ENCODE results near the gene SPATS2L. TPM values are rescaled to one million over a fixed set of nuclear protein-coding genes. Genes with fewer than 3 reads are reported as not detected.

Gene SPATS2L
- total RNA-seq, 1 experiment from 2014 or later, result 174 TPM

- no peaks in the 10 kb centered on the region for H3K27me3 ChIP-seq (ENCODE audit: low read length)
- POLR2A ChIA-PET (ENCODE audit: unreplicated experiment), result no interaction called here
- ATAC-seq (no peak), DNase-seq (no peak)
- no peaks in the 10 kb centered on the region for H4K20me1 ChIP-seq (ENCODE audit: low read length)
- no peak for TF ChIP-seq CTCF (conservative IDR thresholded peaks at IDR 0.05; ENCODE audit: low read depth, low read length)
- TF ChIP-seq EZH2phosphoT487 (IDR thresholded peaks at IDR 0.05; ENCODE audit: borderline replicate concordance, low read length), result no peak
- TF ChIP-seq EZH2 (IDR thresholded peaks at IDR 0.05; ENCODE audit: low read length, unreplicated experiment), result no peak
- H3K27ac ChIP-seq (ENCODE audit: low read length), result no peak overlapping the region
- H3F3A ChIP-seq (ENCODE audit: low read length, unreplicated experiment), result peaks cover 2% of the 10 kb centered on the region
- H3K9me2 ChIP-seq (replicated peaks; ENCODE audit: low read length), result no peaks in the 10 kb centered on the region
- no peak overlapping the region for H3K9ac ChIP-seq (ENCODE audit: low read length)
- peaks cover 51% of the 10 kb centered on the region for H3K36me3 ChIP-seq (ENCODE audit: low read depth, low read length)
- no peak overlapping the region for H3K4me3 ChIP-seq (ENCODE audit: low read length)
- H3K79me2 ChIP-seq (ENCODE audit: low read length), result peaks cover 44% of the 10 kb centered on the region
- H3K4me2 ChIP-seq (ENCODE audit: low read length), result no peak overlapping the region
- intact Hi-C loops (cut with micrococcal nuclease), result no loop called here
- BruUV-seq (replicated peaks), result no TSS peak
- no peaks in the 10 kb centered on the region for H3K9me3 ChIP-seq (ENCODE audit: low read length)
- CTCF ChIA-PET, result no interaction called here
- no peak overlapping the region for H2AFZ ChIP-seq (ENCODE audit: low read length)
- H3K4me1 ChIP-seq (ENCODE audit: insufficient read depth, low read length), result peaks cover 41% of the 10 kb centered on the region
Observed at GRCh38 chr2:200411831-200412230, 105.3 kb downstream of the SPATS2L start.

DNA sequence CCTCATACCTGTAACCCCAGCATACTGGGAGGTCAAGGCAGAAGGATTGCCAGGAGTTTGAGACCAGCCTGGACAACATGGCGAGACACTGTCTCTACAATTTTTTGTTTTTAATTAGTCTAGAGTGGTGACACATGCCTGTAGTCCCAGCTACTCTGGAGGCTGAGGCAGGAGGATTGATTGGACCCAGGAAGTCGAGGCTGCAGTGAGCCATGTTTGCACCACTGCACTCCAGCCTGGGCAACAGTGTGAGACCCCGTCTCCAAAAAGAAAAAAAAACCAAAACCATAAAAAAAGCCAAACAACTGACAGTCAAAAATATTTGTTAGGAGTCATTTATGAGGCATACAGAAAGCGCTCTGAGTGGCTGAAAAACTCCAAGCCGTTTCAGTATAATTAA, 107.9 kb downstream of the SPATS2L start:
- no peak overlapping the region for H3K27ac ChIP-seq (ENCODE audit: low read length)
- H2AFZ ChIP-seq (ENCODE audit: low read length), result no peak overlapping the region
- ChIA-PET CTCF (no interaction called here), POLR2A (ENCODE audit: unreplicated experiment) (no interaction called here)
- no peaks in the 10 kb centered on the region for H3K9me2 ChIP-seq (replicated peaks; ENCODE audit: low read length)
- H3K36me3 ChIP-seq (ENCODE audit: low read depth, low read length), result peaks cover 61% of the 10 kb centered on the region
- H3K9ac ChIP-seq (ENCODE audit: low read length), result no peak overlapping the region
- no peaks in the 10 kb centered on the region for H3K9me3 ChIP-seq (ENCODE audit: low read length)
- no peaks in the 10 kb centered on the region for H3K27me3 ChIP-seq (ENCODE audit: low read length)
- ATAC-seq (no peak), DNase-seq (no peak)
- intact Hi-C loops (cut with micrococcal nuclease), result no loop called here
- BruUV-seq (replicated peaks), result no TSS peak
- peaks cover 23% of the 10 kb centered on the region for H3K79me2 ChIP-seq (ENCODE audit: low read length)
- H3K4me3 ChIP-seq (ENCODE audit: low read length), result no peak overlapping the region
- H3F3A ChIP-seq (ENCODE audit: low read length, unreplicated experiment), result peaks cover 2% of the 10 kb centered on the region
- peaks cover 17% of the 10 kb centered on the region for H3K4me1 ChIP-seq (ENCODE audit: insufficient read depth, low read length)
- no peaks in the 10 kb centered on the region for H4K20me1 ChIP-seq (ENCODE audit: low read length)
- TF ChIP-seq CTCF (conservative IDR thresholded peaks at IDR 0.05; ENCODE audit: low read depth, low read length), result no peak
- TF ChIP-seq EZH2 (IDR thresholded peaks at IDR 0.05; ENCODE audit: low read length, unreplicated experiment), result no peak
- H3K4me2 ChIP-seq (ENCODE audit: low read length), result no peak overlapping the region

GRCh38 chr2:200415455-200415854, 109.0 kb downstream of the SPATS2L start:
- Histone ChIP-seq H3K27me3 (ENCODE audit: low read length) (no peaks in the 10 kb centered on the region), H3K27ac (ENCODE audit: low read length) (no peak overlapping the region), H4K20me1 (ENCODE audit: low read length) (no peaks in the 10 kb centered on the region), H3K9me2 (replicated peaks; ENCODE audit: low read length) (no peaks in the 10 kb centered on the region), H3F3A (ENCODE audit: low read length, unreplicated experiment) (peaks cover 2% of the 10 kb centered on the region), H3K4me3 (ENCODE audit: low read length) (no peak overlapping the region), H3K4me1 (ENCODE audit: insufficient read depth, low read length) (peaks cover 8% of the 10 kb centered on the region), H2AFZ (ENCODE audit: low read length) (no peak overlapping the region), H3K9ac (ENCODE audit: low read length) (no peak overlapping the region), H3K36me3 (ENCODE audit: low read depth, low read length) (peaks cover 68% of the 10 kb centered on the region), H3K4me2 (ENCODE audit: low read length) (no peak overlapping the region), H3K79me2 (ENCODE audit: low read length) (peaks cover 13% of the 10 kb centered on the region), H3K9me3 (ENCODE audit: low read length) (no peaks in the 10 kb centered on the region)
- ATAC-seq, result no peak
- TF ChIP-seq EZH2phosphoT487 (IDR thresholded peaks at IDR 0.05; ENCODE audit: borderline replicate concordance, low read length) (no peak), CTCF (conservative IDR thresholded peaks at IDR 0.05; ENCODE audit: low read depth, low read length) (no peak), EZH2 (IDR thresholded peaks at IDR 0.05; ENCODE audit: low read length, unreplicated experiment) (no peak)
- no peak for DNase-seq
- no TSS peak for BruUV-seq (replicated peaks)
- ChIA-PET POLR2A (ENCODE audit: unreplicated experiment) (no interaction called here), CTCF (no interaction called here)
- intact Hi-C loops (cut with micrococcal nuclease), result no loop called here
